GM12878 (cell line): ENCODE measurements around the gene LGMN. TPM values are rescaled to one million over a fixed set of nuclear protein-coding genes. Genes with fewer than 3 reads are reported as not detected.

Experiments used
- ATAC-seq: fragments of 200-7000 bp; cut with Tn5 transposase; 3 replicates; pipeline ENCODE4 v1.9.1; 2020; ENCODE audit warnings: mild to moderate bottlenecking, moderate library complexity
- BruUV-seq: library from RNA; stranded (reverse); fragments of 400-500 nt; replicated peaks from 2 replicates; lab custom pipeline; 2021; lab: Mats Ljungman, UMichigan
- CTCF ChIA-PET: fragments of 300-600 bp; sonication (Branson Sonifier 250); formaldehyde crosslinking; extraction: SDS; loops from one replicate; lab custom pipeline; 2021; ENCODE audit warnings: inconsistent platforms; lab: Yijun Ruan, JAX
- POLR2A ChIA-PET: fragments of 350-600 bp; formaldehyde crosslinking; extraction: SDS; loops from one replicate; lab custom pipeline; 2021; ENCODE audit warnings: inconsistent platforms; lab: Charles Lee
- RAD21 ChIA-PET: fragments of 300-600 bp; sonication (Branson Sonifier 250); formaldehyde crosslinking; loops from one replicate; lab custom pipeline; 2023; ENCODE audit warnings: antibody characterized with exemption; ENCODE audit not compliant: unreplicated experiment; lab: Charles Lee
- SMC1A ChIA-PET: fragments of 300-600 bp; sonication (Branson Sonifier 250); formaldehyde crosslinking; loops from one replicate; lab custom pipeline; 2023; ENCODE audit not compliant: unreplicated experiment, uncharacterized antibody; lab: Charles Lee
- DNase-seq: peaks from one replicate; pipeline ENCODE4 v3.0.0-alpha.2; 2011; ENCODE audit warnings: low read depth, low spot score
- FAIRE-seq: peaks from 3 replicates; lab custom pipeline; 2011; peaks lifted over from hg19 to GRCh38; lab: Jason Lieb, UNC
- H2AFZ ChIP-seq: 2 replicates; pipeline ENCODE4 v1.6.0; 2011; ENCODE audit warnings: low read depth, low read length, control low read depth; ENCODE audit not compliant: control insufficient read depth
- H3K27ac ChIP-seq: 2 replicates; pipeline ENCODE4 v1.5.1; 2011; ENCODE audit warnings: control low read depth; ENCODE audit not compliant: control insufficient read depth, insufficient read depth
- H3K27me3 ChIP-seq, 2 experiments: replicated peaks in 1 of 2; 2 replicates each; pipeline versions ENCODE4 v1.6.0 to v1.6.1; 2011; ENCODE audit warnings: low read length in 1 of 2; ENCODE audit not compliant: control insufficient read depth in 2 of 2, insufficient read depth in 2 of 2
- H3K36me3 ChIP-seq, 2 experiments: 2 replicates each; pipeline ENCODE4 v1.5.1; 2011; ENCODE audit warnings: low read length in 1 of 2; ENCODE audit not compliant: control insufficient read depth in 2 of 2, insufficient read depth in 2 of 2
- H3K4me1 ChIP-seq: 2 replicates; pipeline ENCODE4 v1.6.1; 2011; ENCODE audit warnings: mild to moderate bottlenecking, low read length, moderate library complexity, mixed read lengths; ENCODE audit not compliant: control insufficient read depth, insufficient read depth
- H3K4me2 ChIP-seq: 2 replicates; pipeline ENCODE4 v1.6.0; 2011; ENCODE audit warnings: control low read depth; ENCODE audit not compliant: control insufficient read depth, insufficient read depth
- H3K4me3 ChIP-seq: fragments of 200-600 bp; sonication (generic); 2 replicates; pipeline ENCODE4 v1.5.1; 2016
- H3K79me2 ChIP-seq: 2 replicates; pipeline ENCODE4 v1.6.0; 2011; ENCODE audit warnings: low read length; ENCODE audit not compliant: control insufficient read depth, insufficient read depth
- H3K9ac ChIP-seq: 2 replicates; pipeline ENCODE4 v1.8.0; 2011; ENCODE audit warnings: low read length, control low read depth, mixed read lengths; ENCODE audit not compliant: control insufficient read depth, insufficient read depth
- H3K9me3 ChIP-seq: replicated peaks from 3 replicates; pipeline ENCODE4 v1.5.1; 2011; ENCODE audit warnings: mild to moderate bottlenecking, low read length; ENCODE audit not compliant: control insufficient read depth, insufficient read depth
- H4K20me1 ChIP-seq: 2 replicates; pipeline ENCODE4 v1.6.0; 2011; ENCODE audit not compliant: control insufficient read depth, insufficient read depth
- EGR1 ChIP-seq, 2 experiments: IDR thresholded peaks; 1 replicate in 1 of 2; 2 replicates in 1 of 2; pipeline ENCODE4 v1.6.1; 2011 to 2012; ENCODE audit warnings: low read depth in 2 of 2, low read length in 2 of 2, borderline replicate concordance in 1 of 2, mild to moderate bottlenecking in 1 of 2, moderate library complexity in 1 of 2
- EZH2 ChIP-seq: IDR thresholded peaks from 2 replicates; pipeline ENCODE4 v1.6.1; 2012; ENCODE audit warnings: low read depth, mild to moderate bottlenecking, control low read depth, inconsistent platforms, low read length, borderline replicate concordance; ENCODE audit not compliant: control insufficient read depth
- HCFC1 ChIP-seq: fragments of 150-350 bp; IDR thresholded peaks from 2 replicates; pipeline ENCODE4 v1.6.1; 2014; ENCODE audit warnings: low read length
- JUND ChIP-seq: IDR thresholded peaks from 2 replicates; pipeline ENCODE4 v1.6.1; 2012; ENCODE audit warnings: low read depth, mild to moderate bottlenecking, low read length, improper control_type of control experiment, moderate library complexity
- NBN ChIP-seq: fragments of 450-650 bp; IDR thresholded peaks from 2 replicates; pipeline ENCODE4 v1.6.1; 2016
- SRF ChIP-seq, 2 experiments: IDR thresholded peaks; 2 replicates each; pipeline ENCODE4 v1.6.1; 2011; ENCODE audit warnings: low read depth in 2 of 2, low read length in 2 of 2, mild to moderate bottlenecking in 1 of 2, moderate library complexity in 1 of 2
- TCF12 ChIP-seq: IDR thresholded peaks from 2 replicates; pipeline ENCODE4 v1.6.1; 2011; ENCODE audit warnings: low read depth, mild to moderate bottlenecking, low read length
- TCF7 ChIP-seq: IDR thresholded peaks from 2 replicates; pipeline ENCODE4 v1.6.1; 2014; ENCODE audit warnings: antibody characterized with exemption, borderline replicate concordance
- WGBS: methylation state at CpG from one replicate; pipeline ENCODE4 v1.1.6; 2016; ENCODE audit warnings: low lambda C conversion rate; ENCODE audit not compliant: insufficient replicate concordance, insufficient coverage; ENCODE audit errors: missing lambda C conversion rate; 5-methylcytosine and 5-hydroxymethylcytosine counted together
- in situ Hi-C: fragments of 300-500 bp; cut with MboI; formaldehyde crosslinking; loops from 9 replicates; pipeline ENCODE4 v1.14.3; 2018; ENCODE audit warnings: mixed read lengths
- intact Hi-C: fragments of 100-400 bp; cut with micrococcal nuclease; formaldehyde crosslinking; loops from one replicate; pipeline ENCODE4 v1.14.2; 2022; ENCODE audit not compliant: unreplicated experiment
- polyA plus RNA-seq, 11 experiments: library from polyadenylated mRNA; depleted of rRNA in 4 of 11; unstranded in 6 of 11; stranded (reverse) in 5 of 11; fragments of >200 nt; fragmentation: Nextera tagmentation in 4 of 11; fragmentation: Illumina TruSeq in 1 of 11; extraction: Ambion mirVana in 4 of 11; extraction: Trizol in 1 of 11; gene quantifications; 1 replicate in 1 of 11; 2 replicates in 10 of 11; pipeline versions ENCODE4 v1.2.1 to v1.2.3, GENCODE V29; 2011 to 2016; ENCODE audit warnings: inconsistent platforms in 2 of 11, missing spikeins in 2 of 11, low read depth in 1 of 11
- total RNA-seq, 4 experiments: library from RNA; depleted of rRNA in 3 of 4; stranded (reverse); fragments of >200 nt in 3 of 4; fragmentation: Illumina TruSeq in 1 of 4; extraction: Trizol in 1 of 4; gene quantifications; 2 replicates each; pipeline versions ENCODE4 v1.2.1 to v1.2.3, GENCODE V29; 2013 to 2021
- TF ChIP-seq, protein P1 (sequence below): IDR thresholded peaks from 2 replicates; pipeline ENCODE4 v1.6.1; 2012; ENCODE audit warnings: low read depth, low read length, improper control_type of control experiment
- TF ChIP-seq, protein P2 (sequence below): IDR thresholded peaks from 2 replicates; pipeline ENCODE4 v1.6.1; 2012; ENCODE audit warnings: mild to moderate bottlenecking, low read depth, low read length
- TF ChIP-seq, protein P3 (sequence below): IDR thresholded peaks from 2 replicates; pipeline ENCODE4 v1.6.1; 2012; ENCODE audit warnings: improper control_type of control experiment, low read depth, low read length; ENCODE audit not compliant: insufficient replicate concordance
- TF ChIP-seq, protein P4 (sequence below): IDR thresholded peaks from 2 replicates; pipeline ENCODE4 v1.6.1; 2012; ENCODE audit warnings: low read depth, low read length, improper control_type of control experiment

The LGMN gene
- total and polyA plus RNA-seq, 10 of the 15 experiments (the other 5 are each of a cell fraction or from before 2014, with no cell fraction given): 0.71 to 192 (median 3.9) TPM

DNA sequence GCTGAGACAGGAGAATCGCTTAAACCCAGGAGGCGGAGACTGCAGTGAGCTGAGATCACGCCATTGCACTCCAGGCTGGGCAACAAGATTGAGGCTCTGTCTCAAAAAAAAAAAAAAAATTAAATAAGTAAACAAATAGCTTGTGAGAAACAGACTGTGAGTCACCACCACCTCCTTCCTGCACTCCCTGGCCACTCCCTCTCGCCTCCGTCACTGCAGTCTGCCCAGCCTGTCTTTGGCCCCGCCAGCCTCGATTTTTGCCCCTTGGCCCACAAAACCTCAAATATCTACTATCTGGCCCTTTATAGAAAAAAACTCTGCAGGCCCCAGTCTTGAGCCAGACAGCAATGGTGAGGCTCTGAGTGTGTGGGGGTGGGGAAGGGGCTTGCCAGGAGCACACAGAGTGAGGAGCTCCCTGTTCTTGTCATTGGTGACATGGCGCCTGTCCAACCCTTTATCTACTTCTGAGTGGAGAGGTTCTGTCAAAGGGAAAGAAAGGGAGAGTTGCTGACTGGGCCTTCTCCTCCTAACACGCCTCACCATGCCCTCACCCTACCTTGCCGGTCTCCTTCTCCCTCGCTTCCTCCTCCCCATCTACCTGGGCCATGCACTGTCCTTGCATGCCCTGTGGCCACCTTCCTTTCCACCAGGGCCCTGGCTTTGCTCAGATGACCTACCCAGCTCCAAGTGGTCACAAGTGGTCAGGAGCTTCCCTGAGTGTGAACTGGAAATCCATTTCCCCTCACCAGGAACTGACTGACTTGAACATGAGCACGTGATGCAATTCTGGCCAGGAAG is 22.1 kb downstream of the LGMN start:
- no peak for FAIRE-seq
- no peak overlapping the region for H3K4me3 ChIP-seq
- ChIA-PET POLR2A (interaction anchor here (0.6 to 1.2 kb wide), 4 partner anchors 27 to 1214 kb away, joined by 3 to 4 read pairs (median 4); no protein-coding TSS in a partner anchor), RAD21 (no interaction called here), SMC1A (interaction anchor here (0.7 to 1.3 kb wide), 3 partner anchors 46 to 74 kb away, joined by 3 read pairs; no protein-coding TSS in a partner anchor), CTCF (interaction anchor here (0.8 to 1.5 kb wide), 6 partner anchors 9 to 60 kb away, joined by 3 to 5 read pairs (median 3); no protein-coding TSS in a partner anchor)
- no peaks in the 10 kb centered on the region for H4K20me1 ChIP-seq
- peaks cover 0 to 4% of the 10 kb centered on the region in 2 experiments; a peak in 1 of 4 replicates for H3K36me3 ChIP-seq
- H3K9me3 ChIP-seq: no peaks in the 10 kb centered on the region; the same call in 2 of the 3 replicates
- H3K79me2 ChIP-seq: no peaks in the 10 kb centered on the region
- no peak for ATAC-seq
- H2AFZ ChIP-seq: no peak overlapping the region
- peaks cover 17% of the 10 kb centered on the region for H3K4me1 ChIP-seq
- H3K27ac ChIP-seq: no peak overlapping the region
- no peak overlapping the region for H3K9ac ChIP-seq
- in situ Hi-C loops: no loop called here
- no peak overlapping the region for H3K4me2 ChIP-seq
- 99% methylated on average over 10 of the region's 12 CpGs for WGBS
- H3K27me3 ChIP-seq: no peaks in the 10 kb centered on the region
- BruUV-seq: no TSS peak
- intact Hi-C loops: no loop called here
- no peak for DNase-seq
- TF ChIP-seq, protein P1, sequence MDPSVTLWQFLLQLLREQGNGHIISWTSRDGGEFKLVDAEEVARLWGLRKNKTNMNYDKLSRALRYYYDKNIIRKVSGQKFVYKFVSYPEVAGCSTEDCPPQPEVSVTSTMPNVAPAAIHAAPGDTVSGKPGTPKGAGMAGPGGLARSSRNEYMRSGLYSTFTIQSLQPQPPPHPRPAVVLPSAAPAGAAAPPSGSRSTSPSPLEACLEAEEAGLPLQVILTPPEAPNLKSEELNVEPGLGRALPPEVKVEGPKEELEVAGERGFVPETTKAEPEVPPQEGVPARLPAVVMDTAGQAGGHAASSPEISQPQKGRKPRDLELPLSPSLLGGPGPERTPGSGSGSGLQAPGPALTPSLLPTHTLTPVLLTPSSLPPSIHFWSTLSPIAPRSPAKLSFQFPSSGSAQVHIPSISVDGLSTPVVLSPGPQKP: no peak
- TF ChIP-seq JUND: no peak
- no peak for TF ChIP-seq TCF7
- TF ChIP-seq NBN: no peak
- TF ChIP-seq EGR1 (IDR thresholded peaks at IDR 0.05; ENCODE audit: borderline replicate concordance in 1 of 2, low read depth in 2 of 2, low read length in 2 of 2): no peak
- TF ChIP-seq SRF (IDR thresholded peaks at IDR 0.05; ENCODE audit: low read depth in 2 of 2, low read length in 2 of 2): no peak
- TF ChIP-seq, protein P2, sequence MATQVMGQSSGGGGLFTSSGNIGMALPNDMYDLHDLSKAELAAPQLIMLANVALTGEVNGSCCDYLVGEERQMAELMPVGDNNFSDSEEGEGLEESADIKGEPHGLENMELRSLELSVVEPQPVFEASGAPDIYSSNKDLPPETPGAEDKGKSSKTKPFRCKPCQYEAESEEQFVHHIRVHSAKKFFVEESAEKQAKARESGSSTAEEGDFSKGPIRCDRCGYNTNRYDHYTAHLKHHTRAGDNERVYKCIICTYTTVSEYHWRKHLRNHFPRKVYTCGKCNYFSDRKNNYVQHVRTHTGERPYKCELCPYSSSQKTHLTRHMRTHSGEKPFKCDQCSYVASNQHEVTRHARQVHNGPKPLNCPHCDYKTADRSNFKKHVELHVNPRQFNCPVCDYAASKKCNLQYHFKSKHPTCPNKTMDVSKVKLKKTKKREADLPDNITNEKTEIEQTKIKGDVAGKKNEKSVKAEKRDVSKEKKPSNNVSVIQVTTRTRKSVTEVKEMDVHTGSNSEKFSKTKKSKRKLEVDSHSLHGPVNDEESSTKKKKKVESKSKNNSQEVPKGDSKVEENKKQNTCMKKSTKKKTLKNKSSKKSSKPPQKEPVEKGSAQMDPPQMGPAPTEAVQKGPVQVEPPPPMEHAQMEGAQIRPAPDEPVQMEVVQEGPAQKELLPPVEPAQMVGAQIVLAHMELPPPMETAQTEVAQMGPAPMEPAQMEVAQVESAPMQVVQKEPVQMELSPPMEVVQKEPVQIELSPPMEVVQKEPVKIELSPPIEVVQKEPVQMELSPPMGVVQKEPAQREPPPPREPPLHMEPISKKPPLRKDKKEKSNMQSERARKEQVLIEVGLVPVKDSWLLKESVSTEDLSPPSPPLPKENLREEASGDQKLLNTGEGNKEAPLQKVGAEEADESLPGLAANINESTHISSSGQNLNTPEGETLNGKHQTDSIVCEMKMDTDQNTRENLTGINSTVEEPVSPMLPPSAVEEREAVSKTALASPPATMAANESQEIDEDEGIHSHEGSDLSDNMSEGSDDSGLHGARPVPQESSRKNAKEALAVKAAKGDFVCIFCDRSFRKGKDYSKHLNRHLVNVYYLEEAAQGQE: no peak
- TF ChIP-seq HCFC1: no peak
- TF ChIP-seq, protein P3, sequence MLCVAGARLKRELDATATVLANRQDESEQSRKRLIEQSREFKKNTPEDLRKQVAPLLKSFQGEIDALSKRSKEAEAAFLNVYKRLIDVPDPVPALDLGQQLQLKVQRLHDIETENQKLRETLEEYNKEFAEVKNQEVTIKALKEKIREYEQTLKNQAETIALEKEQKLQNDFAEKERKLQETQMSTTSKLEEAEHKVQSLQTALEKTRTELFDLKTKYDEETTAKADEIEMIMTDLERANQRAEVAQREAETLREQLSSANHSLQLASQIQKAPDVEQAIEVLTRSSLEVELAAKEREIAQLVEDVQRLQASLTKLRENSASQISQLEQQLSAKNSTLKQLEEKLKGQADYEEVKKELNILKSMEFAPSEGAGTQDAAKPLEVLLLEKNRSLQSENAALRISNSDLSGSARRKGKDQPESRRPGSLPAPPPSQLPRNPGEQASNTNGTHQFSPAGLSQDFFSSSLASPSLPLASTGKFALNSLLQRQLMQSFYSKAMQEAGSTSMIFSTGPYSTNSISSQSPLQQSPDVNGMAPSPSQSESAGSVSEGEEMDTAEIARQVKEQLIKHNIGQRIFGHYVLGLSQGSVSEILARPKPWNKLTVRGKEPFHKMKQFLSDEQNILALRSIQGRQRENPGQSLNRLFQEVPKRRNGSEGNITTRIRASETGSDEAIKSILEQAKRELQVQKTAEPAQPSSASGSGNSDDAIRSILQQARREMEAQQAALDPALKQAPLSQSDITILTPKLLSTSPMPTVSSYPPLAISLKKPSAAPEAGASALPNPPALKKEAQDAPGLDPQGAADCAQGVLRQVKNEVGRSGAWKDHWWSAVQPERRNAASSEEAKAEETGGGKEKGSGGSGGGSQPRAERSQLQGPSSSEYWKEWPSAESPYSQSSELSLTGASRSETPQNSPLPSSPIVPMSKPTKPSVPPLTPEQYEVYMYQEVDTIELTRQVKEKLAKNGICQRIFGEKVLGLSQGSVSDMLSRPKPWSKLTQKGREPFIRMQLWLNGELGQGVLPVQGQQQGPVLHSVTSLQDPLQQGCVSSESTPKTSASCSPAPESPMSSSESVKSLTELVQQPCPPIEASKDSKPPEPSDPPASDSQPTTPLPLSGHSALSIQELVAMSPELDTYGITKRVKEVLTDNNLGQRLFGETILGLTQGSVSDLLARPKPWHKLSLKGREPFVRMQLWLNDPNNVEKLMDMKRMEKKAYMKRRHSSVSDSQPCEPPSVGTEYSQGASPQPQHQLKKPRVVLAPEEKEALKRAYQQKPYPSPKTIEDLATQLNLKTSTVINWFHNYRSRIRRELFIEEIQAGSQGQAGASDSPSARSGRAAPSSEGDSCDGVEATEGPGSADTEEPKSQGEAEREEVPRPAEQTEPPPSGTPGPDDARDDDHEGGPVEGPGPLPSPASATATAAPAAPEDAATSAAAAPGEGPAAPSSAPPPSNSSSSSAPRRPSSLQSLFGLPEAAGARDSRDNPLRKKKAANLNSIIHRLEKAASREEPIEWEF: no peak
- no peak for TF ChIP-seq EZH2
- TF ChIP-seq TCF12: no peak
- TF ChIP-seq, protein P4, sequence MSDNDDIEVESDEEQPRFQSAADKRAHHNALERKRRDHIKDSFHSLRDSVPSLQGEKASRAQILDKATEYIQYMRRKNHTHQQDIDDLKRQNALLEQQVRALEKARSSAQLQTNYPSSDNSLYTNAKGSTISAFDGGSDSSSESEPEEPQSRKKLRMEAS: no peak
